Stomach (tissue), 9 donors: ENCODE data around the gene INTS7. TPM values are rescaled to one million over a fixed set of nuclear protein-coding genes. Genes with fewer than 3 reads are reported as not detected.

Experiments
- DNase-seq, 2 donors: peaks; one replicate each; pipeline versions ENCODE4 v3.0.0 to v3.0.0-alpha.2; 2013 to 2019
- H3K27ac ChIP-seq, 5 donors: fragments of 200-600 bp in 4 of 5; sonication (generic) in 4 of 5; one replicate each; pipeline ENCODE4 v1.5.1; 2013 to 2019; ENCODE audit warnings: mild to moderate bottlenecking in 1 of 5, moderate library complexity in 1 of 5
- H3K27me3 ChIP-seq, 3 donors: fragments of 200-600 bp; sonication (generic); one replicate each; pipeline ENCODE4 v1.5.1; 2017 to 2019; ENCODE audit warnings: mixed run types in 1 of 3
- H3K36me3 ChIP-seq, 4 donors: fragments of 200-600 bp; sonication (generic); 1 replicate in 3 of 4; 2 replicates in 1 of 4; pipeline ENCODE4 v1.5.1; 2016 to 2019
- H3K4me1 ChIP-seq, 4 donors: fragments of 200-600 bp; sonication (generic); one replicate each; pipeline ENCODE4 v1.5.1; 2016 to 2019
- H3K4me3 ChIP-seq, 4 donors: fragments of 200-600 bp; sonication (generic) in 3 of 4; one replicate each; pipeline ENCODE4 v1.5.1; 2016 to 2019; ENCODE audit warnings: mild to moderate bottlenecking in 1 of 4
- H3K9me3 ChIP-seq, 4 donors: fragments of 200-600 bp; sonication (generic); one replicate each; pipeline ENCODE4 v1.5.1; 2016 to 2019
- CTCF ChIP-seq, 7 experiments: fragments of 450-650 bp in 4 of 7; fragments of 200-600 bp in 3 of 7; sonication (generic) in 3 of 7; IDR thresholded peaks; one replicate each; pipeline ENCODE4 v1.5.1; 2016 to 2019; ENCODE audit warnings: antibody characterized with exemption in 7 of 7, control low read depth in 2 of 7, mild to moderate bottlenecking in 1 of 7
- EP300 ChIP-seq: sonication (generic); formaldehyde crosslinking; IDR thresholded peaks from one replicate; pipeline ENCODE4 v1.6.1; 2017; ENCODE audit warnings: antibody characterized with exemption
- POLR2A ChIP-seq, 4 donors: fragments of 450-650 bp; IDR thresholded peaks; one replicate each; pipeline ENCODE4 v1.6.1; 2016; ENCODE audit warnings: antibody characterized with exemption in 4 of 4, control low read depth in 2 of 4, mild to moderate bottlenecking in 1 of 4, moderate library complexity in 1 of 4
- POLR2AphosphoS5 ChIP-seq, 3 donors: sonication (generic); formaldehyde crosslinking; IDR thresholded peaks; one replicate each; pipeline ENCODE4 v1.6.1; 2016; ENCODE audit warnings: antibody characterized with exemption in 3 of 3
- WGBS, 5 donors: extraction: QIAGEN DNeasy Blood & Tissue Kit in 3 of 5; methylation state at CpG; one replicate each; pipeline versions ENCODE4 v1.1.5 to v1.1.7; 2013 to 2018; 5-methylcytosine and 5-hydroxymethylcytosine counted together
- intact Hi-C: fragments of 100-400 bp; cut with DNase I; formaldehyde crosslinking; loops from one replicate; pipeline ENCODE4 v1.15.1; 2023; ENCODE audit warnings: low total_unique reads
- polyA plus RNA-seq, 3 donors: library from polyadenylated mRNA; stranded (reverse); fragments of 200-250 nt; gene quantifications; one replicate each; pipeline ENCODE4 v1.2.3, GENCODE V29; 2013
- total RNA-seq, 5 donors: library from RNA; depleted of rRNA; stranded (reverse); fragments of >200 nt; gene quantifications; one replicate each; pipeline versions ENCODE4 v1.1.0 to v1.2.3, GENCODE V29; 2014 to 2016
- donor health status: healthy with polysubstance abuse.
- donor health status: Bipolar disorder and iron deficiency.
- donor health status: healthy.

Gene INTS7
- total and polyA plus RNA-seq, 8 donors: 1.2 to 156 (median 9.5) TPM

- TF ChIP-seq EP300 (no peak), CTCF (IDR thresholded peaks at IDR 0.05) (no peak), POLR2AphosphoS5 (IDR thresholded peaks at IDR 0.05) (no peak), POLR2A (IDR thresholded peaks at IDR 0.05) (no peak)
- H3K4me3 ChIP-seq: no peak overlapping the region
- DNase-seq: no peak
- peaks cover 0 to 7% (median 2%) of the 10 kb centered on the region in 4 donors for H3K4me1 ChIP-seq
- H3K27me3 ChIP-seq: peaks cover 0 to 5% (median 0%) of the 10 kb centered on the region in 3 donors
- H3K9me3 ChIP-seq: no peaks in the 10 kb centered on the region
- no peaks in the 10 kb centered on the region for H3K36me3 ChIP-seq
- 81 to 94% (median 87%) methylated on average over 2 of the region's 2 CpGs for WGBS, 5 donors
- intact Hi-C loops: no loop called here
- H3K27ac ChIP-seq: no peak overlapping the region
Observed at GRCh38 chr1:211908951-211909350, 126.4 kb downstream of the INTS7 start.

GRCh38 chr1:211908453-211908852 lies 126.9 kb downstream of the INTS7 start:
- DNase-seq: no peak
- Histone ChIP-seq H3K9me3 (no peaks in the 10 kb centered on the region), H3K36me3 (no peaks in the 10 kb centered on the region), H3K4me3 (no peak overlapping the region), H3K4me1 (peaks cover 0 to 7% (median 2%) of the 10 kb centered on the region in 4 donors), H3K27ac (no peak overlapping the region), H3K27me3 (peaks cover 0 to 5% (median 0%) of the 10 kb centered on the region in 3 donors)
- intact Hi-C loops: no loop called here
- 63 to 78% (median 70%) methylated on average over 2 of the region's 2 CpGs for WGBS, 5 donors
- TF ChIP-seq EP300: no peak
- TF ChIP-seq POLR2AphosphoS5 (IDR thresholded peaks at IDR 0.05): no peak
- no peak for TF ChIP-seq CTCF (IDR thresholded peaks at IDR 0.05)
- TF ChIP-seq POLR2A (IDR thresholded peaks at IDR 0.05): no peak

GRCh38 chr1:211903490-211904245 lies 131.7 kb downstream of the INTS7 start:
- Histone ChIP-seq H3K4me3 (no peak overlapping the region), H3K4me1 (no peaks in the 10 kb centered on the region), H3K27ac (no peak overlapping the region), H3K27me3 (no peaks in the 10 kb centered on the region), H3K36me3 (no peaks in the 10 kb centered on the region), H3K9me3 (no peaks in the 10 kb centered on the region)
- TF ChIP-seq EP300 (no peak), POLR2A (IDR thresholded peaks at IDR 0.05) (no peak), POLR2AphosphoS5 (IDR thresholded peaks at IDR 0.05) (no peak), CTCF (IDR thresholded peaks at IDR 0.05) (no peak)
- WGBS, 5 donors: 43 to 61% (median 55%) methylated on average over 2 of the region's 2 CpGs
- intact Hi-C loops: no loop called here
- DNase-seq: no peak

- no peaks in the 10 kb centered on the region for H3K27me3 ChIP-seq
- H3K4me1 ChIP-seq: no peaks in the 10 kb centered on the region
- no peaks in the 10 kb centered on the region for H3K36me3 ChIP-seq
- no peak for TF ChIP-seq POLR2AphosphoS5 (IDR thresholded peaks at IDR 0.05)
- no peak for TF ChIP-seq POLR2A (IDR thresholded peaks at IDR 0.05)
- no peak for TF ChIP-seq EP300
- TF ChIP-seq CTCF (IDR thresholded peaks at IDR 0.05): no peak
- H3K9me3 ChIP-seq: no peaks in the 10 kb centered on the region
- WGBS, 5 donors: 49 to 63% (median 60%) methylated on average over 4 of the region's 4 CpGs
- intact Hi-C loops: no loop called here
- no peak overlapping the region for H3K4me3 ChIP-seq
- no peak overlapping the region for H3K27ac ChIP-seq
- no peak for DNase-seq
Observed at GRCh38 chr1:211902624-211903291, 132.6 kb downstream of the INTS7 start.
